ENCODE data around the gene B4GAT1. TPM values are rescaled to one million over a fixed set of nuclear protein-coding genes. Genes with fewer than 3 reads are reported as not detected.
A peak's percentile ranks its signal among the peaks of the same experiment; 100 is the strongest.

Gene B4GAT1
- total RNA-seq, 1 donor from 2014 or later = 31.0 TPM

GRCh38 chr11:66338276-66339161 is 8.9 kb downstream of the B4GAT1 start:
- TF ChIP-seq, protein P1, sequence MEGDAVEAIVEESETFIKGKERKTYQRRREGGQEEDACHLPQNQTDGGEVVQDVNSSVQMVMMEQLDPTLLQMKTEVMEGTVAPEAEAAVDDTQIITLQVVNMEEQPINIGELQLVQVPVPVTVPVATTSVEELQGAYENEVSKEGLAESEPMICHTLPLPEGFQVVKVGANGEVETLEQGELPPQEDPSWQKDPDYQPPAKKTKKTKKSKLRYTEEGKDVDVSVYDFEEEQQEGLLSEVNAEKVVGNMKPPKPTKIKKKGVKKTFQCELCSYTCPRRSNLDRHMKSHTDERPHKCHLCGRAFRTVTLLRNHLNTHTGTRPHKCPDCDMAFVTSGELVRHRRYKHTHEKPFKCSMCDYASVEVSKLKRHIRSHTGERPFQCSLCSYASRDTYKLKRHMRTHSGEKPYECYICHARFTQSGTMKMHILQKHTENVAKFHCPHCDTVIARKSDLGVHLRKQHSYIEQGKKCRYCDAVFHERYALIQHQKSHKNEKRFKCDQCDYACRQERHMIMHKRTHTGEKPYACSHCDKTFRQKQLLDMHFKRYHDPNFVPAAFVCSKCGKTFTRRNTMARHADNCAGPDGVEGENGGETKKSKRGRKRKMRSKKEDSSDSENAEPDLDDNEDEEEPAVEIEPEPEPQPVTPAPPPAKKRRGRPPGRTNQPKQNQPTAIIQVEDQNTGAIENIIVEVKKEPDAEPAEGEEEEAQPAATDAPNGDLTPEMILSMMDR (IDR thresholded peaks at IDR 0.05) = no peak
- DNase-seq (ENCODE audit: extremely low spot score, unreplicated experiment) = no peak
- peaks cover 10% of the 10 kb centered on the region for H3K36me3 Mint-ChIP-seq (ENCODE audit: unreplicated experiment)
- no peaks in the 10 kb centered on the region for H3K27me3 Mint-ChIP-seq (ENCODE audit: unreplicated experiment)
- peak overlapping the region; percentile 100 for H3K27ac Mint-ChIP-seq (ENCODE audit: unreplicated experiment)
- H3K4me3 Mint-ChIP-seq (ENCODE audit: unreplicated experiment) = no peak overlapping the region
- H3K4me1 Mint-ChIP-seq (ENCODE audit: unreplicated experiment) = peaks cover 43% of the 10 kb centered on the region
- no peaks in the 10 kb centered on the region for H3K9me3 Mint-ChIP-seq (ENCODE audit: unreplicated experiment)

- TF ChIP-seq, protein P1 (IDR thresholded peaks at IDR 0.05) = peak; percentile 8
- peak; percentile 86 for DNase-seq (ENCODE audit: extremely low spot score, unreplicated experiment)
- Mint-ChIP-seq H3K36me3 (ENCODE audit: unreplicated experiment) (peaks cover 15% of the 10 kb centered on the region), H3K9me3 (ENCODE audit: unreplicated experiment) (no peaks in the 10 kb centered on the region), H3K4me1 (ENCODE audit: unreplicated experiment) (peaks cover 39% of the 10 kb centered on the region), H3K27ac (ENCODE audit: unreplicated experiment) (peak overlapping the region; percentile 100), H3K4me3 (ENCODE audit: unreplicated experiment) (peak overlapping the region; percentile 99), H3K27me3 (ENCODE audit: unreplicated experiment) (no peaks in the 10 kb centered on the region)
Observed at GRCh38 chr11:66337103-66337899, 10.1 kb downstream of the B4GAT1 start.

DNA sequence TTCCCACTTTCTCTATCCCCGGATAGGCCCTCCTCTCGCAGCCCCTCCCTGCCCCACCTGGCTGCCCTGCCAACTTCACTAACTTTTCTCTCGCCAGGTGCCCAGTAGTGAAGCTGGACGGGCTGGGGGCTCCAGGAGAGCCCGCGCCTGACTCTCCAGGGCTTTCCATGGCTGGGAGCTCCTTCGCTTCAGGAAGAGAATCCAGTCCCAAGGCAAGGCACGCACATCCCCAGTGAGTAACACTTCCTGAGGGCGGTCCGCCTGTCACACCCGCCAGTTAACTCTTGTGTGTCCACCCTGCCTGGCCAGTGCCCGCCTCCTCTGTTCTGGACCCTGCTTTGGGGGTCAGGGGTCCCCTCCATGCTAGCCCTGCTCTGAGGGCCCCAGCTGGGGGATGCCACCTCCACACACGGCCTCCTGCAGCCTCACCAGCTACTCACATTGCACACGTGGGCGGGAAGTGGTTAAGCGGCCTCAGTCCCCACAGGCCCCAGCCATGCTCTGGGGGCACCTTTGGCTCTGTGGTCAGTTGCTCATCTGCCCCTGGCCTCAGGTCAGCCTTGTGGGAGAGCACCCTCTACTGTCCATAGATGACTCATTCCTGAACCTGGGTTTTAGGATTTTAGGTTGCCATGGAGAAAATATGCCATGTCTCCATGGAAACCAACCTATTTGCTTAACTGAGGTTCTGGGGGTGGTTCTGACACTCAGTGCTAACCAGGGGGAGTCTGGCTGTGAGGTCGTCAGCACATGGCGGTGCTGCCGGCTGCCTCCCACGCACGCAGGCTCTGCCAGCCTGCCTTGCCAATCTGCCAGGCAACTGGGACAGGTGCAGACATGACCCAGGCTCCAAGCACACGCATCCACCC is 11.0 kb downstream of the B4GAT1 start, which contains the start of gene RIN1:
TSS of gene RIN1 (minus strand) at position 201 of the 869 bp plus-strand sequence. CDS start at position 169, 32 bp downstream.
- Mint-ChIP-seq H3K27ac (ENCODE audit: unreplicated experiment) (peak within 1 kb of the TSS; percentile 100), H3K9me3 (ENCODE audit: unreplicated experiment) (no peaks in the 10 kb centered on the region), H3K36me3 (ENCODE audit: unreplicated experiment) (peaks cover 12% of the 10 kb centered on the region), H3K4me3 (ENCODE audit: unreplicated experiment) (peak within 1 kb of the TSS; percentile 99), H3K27me3 (ENCODE audit: unreplicated experiment) (no peaks in the 10 kb centered on the region), H3K4me1 (ENCODE audit: unreplicated experiment) (peaks cover 39% of the 10 kb centered on the region)
- TF ChIP-seq, protein P1 (IDR thresholded peaks at IDR 0.05) = peak; percentile 58
- peak; percentile 94 for DNase-seq (ENCODE audit: extremely low spot score, unreplicated experiment)

DNA sequence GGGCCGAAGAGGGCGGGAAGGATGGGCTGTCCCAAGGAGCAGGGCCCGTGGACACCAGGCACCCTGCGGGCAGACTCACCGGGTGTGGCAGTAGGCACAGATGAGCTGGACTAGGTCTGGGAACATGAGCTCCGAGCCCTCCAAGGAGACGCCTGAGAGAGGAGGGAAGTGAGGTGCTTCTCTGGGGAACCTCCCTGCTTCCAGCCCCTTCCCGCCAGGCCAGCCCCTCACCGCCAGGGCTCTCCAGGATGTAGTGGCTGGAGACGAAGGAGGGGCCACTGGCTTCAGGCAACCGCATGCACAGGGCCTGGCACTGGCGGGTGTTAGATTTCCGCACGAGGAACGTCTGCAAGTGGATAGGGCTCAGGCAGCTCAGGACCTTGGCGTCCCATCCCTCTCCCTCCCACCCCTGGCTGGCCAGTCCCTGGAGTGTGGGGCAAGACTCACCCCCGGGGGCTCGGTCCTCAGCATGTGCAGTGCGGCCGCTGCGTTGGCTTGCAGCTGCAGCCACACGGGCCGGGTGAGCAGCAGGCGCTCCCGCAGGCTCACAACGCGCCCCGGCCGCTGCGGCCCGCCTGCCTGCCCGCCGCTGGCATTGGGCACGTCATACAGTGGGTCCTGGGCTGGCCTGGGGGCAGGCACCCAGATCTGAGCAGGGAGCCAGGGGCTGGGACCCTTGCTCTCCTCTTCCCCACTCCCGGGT is 11.7 kb downstream of the B4GAT1 start:
- peaks cover 39% of the 10 kb centered on the region for H3K4me1 Mint-ChIP-seq (ENCODE audit: unreplicated experiment)
- DNase-seq (ENCODE audit: extremely low spot score, unreplicated experiment) = peak; percentile 88
- peaks cover 6% of the 10 kb centered on the region for H3K36me3 Mint-ChIP-seq (ENCODE audit: unreplicated experiment)
- H3K27ac Mint-ChIP-seq (ENCODE audit: unreplicated experiment) = peak overlapping the region; percentile 100
- no peaks in the 10 kb centered on the region for H3K27me3 Mint-ChIP-seq (ENCODE audit: unreplicated experiment)
- no peaks in the 10 kb centered on the region for H3K9me3 Mint-ChIP-seq (ENCODE audit: unreplicated experiment)
- TF ChIP-seq, protein P1 (IDR thresholded peaks at IDR 0.05) = no peak
- peak overlapping the region; percentile 99 for H3K4me3 Mint-ChIP-seq (ENCODE audit: unreplicated experiment)
